ENCODE data around the gene AJUBA. TPM values are rescaled to one million over a fixed set of nuclear protein-coding genes. Genes with fewer than 3 reads are reported as not detected.
A peak's percentile ranks its signal among the peaks of the same experiment; 100 is the strongest.

AJUBA gene
- total RNA-seq, 1 donor from 2014 or later = 0.34 TPM

GRCh38 chr14:23000860-23001259 is 18.5 kb upstream of the AJUBA start:
- H3K4me1 Mint-ChIP-seq (ENCODE audit: low read depth, unreplicated experiment) = peaks cover 19% of the 10 kb centered on the region
- H3K27me3 Mint-ChIP-seq (ENCODE audit: unreplicated experiment) = no peaks in the 10 kb centered on the region
- no peaks in the 10 kb centered on the region for H3K36me3 Mint-ChIP-seq (ENCODE audit: unreplicated experiment)
- no peak for DNase-seq
- TF ChIP-seq CTCF (IDR thresholded peaks at IDR 0.05; ENCODE audit: partially characterized antibody, unreplicated experiment) = no peak
- no peak overlapping the region for H3K4me3 Mint-ChIP-seq (ENCODE audit: unreplicated experiment)
- H3K9me3 Mint-ChIP-seq (ENCODE audit: unreplicated experiment) = no peaks in the 10 kb centered on the region
- no peak overlapping the region for H3K27ac Mint-ChIP-seq (ENCODE audit: unreplicated experiment)

GRCh38 chr14:22998329-22999012 is 16.1 kb upstream of the AJUBA start:
- DNase-seq = peak; percentile 40
- no peak overlapping the region for H3K27ac Mint-ChIP-seq (ENCODE audit: unreplicated experiment)
- TF ChIP-seq CTCF (IDR thresholded peaks at IDR 0.05; ENCODE audit: partially characterized antibody, unreplicated experiment) = no peak
- peaks cover 24% of the 10 kb centered on the region for H3K4me1 Mint-ChIP-seq (ENCODE audit: low read depth, unreplicated experiment)
- no peaks in the 10 kb centered on the region for H3K36me3 Mint-ChIP-seq (ENCODE audit: unreplicated experiment)
- peaks cover 3% of the 10 kb centered on the region for H3K9me3 Mint-ChIP-seq (ENCODE audit: unreplicated experiment)
- H3K4me3 Mint-ChIP-seq (ENCODE audit: unreplicated experiment) = no peak overlapping the region
- no peaks in the 10 kb centered on the region for H3K27me3 Mint-ChIP-seq (ENCODE audit: unreplicated experiment)

- peaks cover 3% of the 10 kb centered on the region for H3K9me3 Mint-ChIP-seq (ENCODE audit: unreplicated experiment)
- no peak overlapping the region for H3K4me3 Mint-ChIP-seq (ENCODE audit: unreplicated experiment)
- no peaks in the 10 kb centered on the region for H3K36me3 Mint-ChIP-seq (ENCODE audit: unreplicated experiment)
- TF ChIP-seq CTCF (IDR thresholded peaks at IDR 0.05; ENCODE audit: partially characterized antibody, unreplicated experiment) = no peak
- H3K27ac Mint-ChIP-seq (ENCODE audit: unreplicated experiment) = no peak overlapping the region
- H3K27me3 Mint-ChIP-seq (ENCODE audit: unreplicated experiment) = peaks cover 3% of the 10 kb centered on the region
- peaks cover 27% of the 10 kb centered on the region for H3K4me1 Mint-ChIP-seq (ENCODE audit: low read depth, unreplicated experiment)
- peak; percentile 38 for DNase-seq
These were observed 15.4 kb upstream of the AJUBA start for GRCh38 chr14:22997676-22998323.

- Mint-ChIP-seq H3K27ac (ENCODE audit: unreplicated experiment) (no peak overlapping the region), H3K27me3 (ENCODE audit: unreplicated experiment) (peaks cover 3% of the 10 kb centered on the region), H3K36me3 (ENCODE audit: unreplicated experiment) (no peaks in the 10 kb centered on the region), H3K9me3 (ENCODE audit: unreplicated experiment) (peaks cover 3% of the 10 kb centered on the region), H3K4me3 (ENCODE audit: unreplicated experiment) (no peak overlapping the region), H3K4me1 (ENCODE audit: low read depth, unreplicated experiment) (peaks cover 27% of the 10 kb centered on the region)
- no peak for TF ChIP-seq CTCF (IDR thresholded peaks at IDR 0.05; ENCODE audit: partially characterized antibody, unreplicated experiment)
- DNase-seq = peak; percentile 43
These were observed 14.7 kb upstream of the AJUBA start for GRCh38 chr14:22996768-22997654.

All from glutamatergic neuron (in vitro differentiated cells).